ENCODE measurements around the gene LHX4. TPM values are rescaled to one million over a fixed set of nuclear protein-coding genes. Genes with fewer than 3 reads are reported as not detected.
A peak's percentile ranks its signal among the peaks of the same experiment; 100 is the strongest.

LHX4 gene
- total and polyA plus RNA-seq, 2 experiments from 2014 or later, result 0.30 TPM; not detected in 1

DNA sequence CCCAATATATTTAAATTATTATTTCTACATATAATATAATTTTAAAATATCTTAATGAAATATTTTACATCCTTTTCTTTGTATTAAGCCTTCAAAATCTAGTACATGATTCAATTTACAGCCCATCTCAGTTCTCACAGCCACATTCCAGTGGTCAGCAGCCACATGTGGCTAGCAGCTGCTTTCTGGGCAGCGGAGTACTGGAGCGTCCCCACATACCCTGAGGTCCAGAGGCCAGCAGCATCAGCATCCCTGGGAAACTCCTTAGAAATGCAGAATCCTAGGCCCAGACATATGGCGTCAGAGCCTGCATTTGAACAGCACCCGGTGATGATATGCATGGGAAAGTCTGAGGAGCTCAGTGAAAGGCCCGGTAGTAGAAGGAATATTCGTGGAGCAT is 8.6 kb upstream of the LHX4 start:
- Histone ChIP-seq H3K4me1 (ENCODE audit: insufficient read depth) (no peaks in the 10 kb centered on the region), H3K27ac (no peak overlapping the region), H3K36me3 (ENCODE audit: low read depth) (no peaks in the 10 kb centered on the region), H3K9ac (no peak overlapping the region), H2AFZ (no peak overlapping the region), H3F3A (ENCODE audit: insufficient read depth) (no peaks in the 10 kb centered on the region), H3K4me2 (ENCODE audit: unreplicated experiment) (no peak overlapping the region), H3K79me2 (ENCODE audit: insufficient read depth) (no peaks in the 10 kb centered on the region), H3K9me2 (ENCODE audit: insufficient read depth) (no peaks in the 10 kb centered on the region), H4K20me1 (ENCODE audit: insufficient read depth) (no peaks in the 10 kb centered on the region), H3K9me3 (ENCODE audit: low read depth) (no peaks in the 10 kb centered on the region), H3K4me3 (no peak overlapping the region), H3K27me3 (replicated peaks; ENCODE audit: insufficient read depth) (peaks cover 34% of the 10 kb centered on the region)
- DNase-seq, result no peak
- TF ChIP-seq EZH2phosphoT487 (IDR thresholded peaks at IDR 0.05; ENCODE audit: insufficient read depth, low read depth) (no peak), EZH2 (IDR thresholded peaks at IDR 0.05; ENCODE audit: insufficient read depth, poor library complexity, severe bottlenecking) (no peak)
- WGBS, 2 experiments (ENCODE audit: low coverage in 1 of 2, low lambda C conversion rate in 2 of 2, missing lambda C conversion rate in 2 of 2), result 68 to 71% methylated on average over 6 of the region's 6 CpGs
- in situ Hi-C loops (cut with MboI), result no loop called here

DNA sequence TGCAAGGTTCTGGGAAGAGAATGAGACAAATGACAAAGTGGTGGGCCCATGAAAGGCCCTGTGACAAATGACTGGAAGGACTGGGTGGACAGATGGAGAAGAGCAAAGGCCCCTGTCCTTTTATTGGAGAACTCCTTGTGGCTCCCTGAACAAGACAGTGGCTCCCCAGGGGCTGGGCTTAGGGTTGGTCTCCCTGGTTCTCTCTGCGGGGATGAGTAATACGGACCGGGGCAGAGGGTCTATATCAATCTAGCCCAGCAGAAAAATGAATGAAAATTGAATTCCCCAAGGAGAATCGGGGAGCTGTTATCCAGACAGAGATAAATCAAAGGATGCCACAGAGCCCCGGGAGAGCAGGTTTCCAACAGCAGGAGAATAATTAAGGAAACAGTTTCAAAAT is 5.2 kb upstream of the LHX4 start:
- in situ Hi-C loops (cut with MboI), result no loop called here
- no peaks in the 10 kb centered on the region for H4K20me1 ChIP-seq (ENCODE audit: insufficient read depth)
- 82 to 92% methylated on average over 5 of the region's 5 CpGs for WGBS, 2 experiments (ENCODE audit: low coverage in 1 of 2, low lambda C conversion rate in 2 of 2, missing lambda C conversion rate in 2 of 2)
- TF ChIP-seq EZH2phosphoT487 (IDR thresholded peaks at IDR 0.05; ENCODE audit: insufficient read depth, low read depth) (no peak), EZH2 (IDR thresholded peaks at IDR 0.05; ENCODE audit: insufficient read depth, poor library complexity, severe bottlenecking) (no peak)
- H3F3A ChIP-seq (ENCODE audit: insufficient read depth), result 0 out of 2 replicates have a peak, but pooled peaks cover 9% of the 10 kb centered on the region
- H3K9me2 ChIP-seq (ENCODE audit: insufficient read depth), result no peaks in the 10 kb centered on the region
- peaks cover 62% of the 10 kb centered on the region for H3K27me3 ChIP-seq (replicated peaks; ENCODE audit: insufficient read depth)
- no peak overlapping the region for H3K4me3 ChIP-seq
- no peaks in the 10 kb centered on the region for H3K79me2 ChIP-seq (ENCODE audit: insufficient read depth)
- no peak overlapping the region for H2AFZ ChIP-seq
- DNase-seq, result no peak
- H3K36me3 ChIP-seq (ENCODE audit: low read depth), result no peaks in the 10 kb centered on the region
- H3K4me1 ChIP-seq (ENCODE audit: insufficient read depth), result no peaks in the 10 kb centered on the region
- H3K9ac ChIP-seq, result no peak overlapping the region
- H3K27ac ChIP-seq, result no peak overlapping the region
- no peaks in the 10 kb centered on the region for H3K9me3 ChIP-seq (ENCODE audit: low read depth)
- H3K4me2 ChIP-seq (ENCODE audit: unreplicated experiment), result no peak overlapping the region

DNA sequence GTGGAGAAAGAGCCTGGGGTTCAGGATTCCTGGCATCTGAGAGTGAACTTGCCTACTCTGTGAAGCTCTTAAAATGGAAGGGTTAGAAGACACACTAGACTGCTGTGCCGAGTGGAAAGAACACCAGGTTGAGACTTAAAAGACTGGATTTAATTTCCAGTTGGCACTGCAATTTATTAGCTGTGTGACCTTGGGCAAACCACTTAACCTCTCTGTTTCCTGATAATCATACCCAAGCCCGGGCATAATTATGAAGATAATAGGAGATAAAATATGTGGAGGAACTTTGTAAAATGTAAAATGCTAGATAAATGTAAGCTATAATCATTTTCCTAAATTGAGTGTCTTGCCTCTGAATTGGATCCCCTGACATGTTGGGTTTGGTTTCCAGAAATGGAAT is 4.7 kb upstream of the LHX4 start:
- H3K9ac ChIP-seq, result no peak overlapping the region
- H3K4me2 ChIP-seq (ENCODE audit: unreplicated experiment), result no peak overlapping the region
- DNase-seq, result no peak
- H3K9me2 ChIP-seq (ENCODE audit: insufficient read depth), result no peaks in the 10 kb centered on the region
- no peaks in the 10 kb centered on the region for H3K79me2 ChIP-seq (ENCODE audit: insufficient read depth)
- H2AFZ ChIP-seq, result no peak overlapping the region
- H3K9me3 ChIP-seq (ENCODE audit: low read depth), result no peaks in the 10 kb centered on the region
- H3K27me3 ChIP-seq (replicated peaks; ENCODE audit: insufficient read depth), result peaks cover 64% of the 10 kb centered on the region
- no peak overlapping the region for H3K4me3 ChIP-seq
- H3K4me1 ChIP-seq (ENCODE audit: insufficient read depth), result no peaks in the 10 kb centered on the region
- 47 to 57% methylated on average over 2 of the region's 2 CpGs for WGBS, 2 experiments (ENCODE audit: low coverage in 1 of 2, low lambda C conversion rate in 2 of 2, missing lambda C conversion rate in 2 of 2)
- 0 out of 2 replicates have a peak, but pooled peaks cover 9% of the 10 kb centered on the region for H3F3A ChIP-seq (ENCODE audit: insufficient read depth)
- TF ChIP-seq EZH2phosphoT487 (IDR thresholded peaks at IDR 0.05; ENCODE audit: insufficient read depth, low read depth) (no peak), EZH2 (IDR thresholded peaks at IDR 0.05; ENCODE audit: insufficient read depth, poor library complexity, severe bottlenecking) (no peak)
- H3K36me3 ChIP-seq (ENCODE audit: low read depth), result no peaks in the 10 kb centered on the region
- H3K27ac ChIP-seq, result no peak overlapping the region
- in situ Hi-C loops (cut with MboI), result no loop called here
- no peaks in the 10 kb centered on the region for H4K20me1 ChIP-seq (ENCODE audit: insufficient read depth)

DNA sequence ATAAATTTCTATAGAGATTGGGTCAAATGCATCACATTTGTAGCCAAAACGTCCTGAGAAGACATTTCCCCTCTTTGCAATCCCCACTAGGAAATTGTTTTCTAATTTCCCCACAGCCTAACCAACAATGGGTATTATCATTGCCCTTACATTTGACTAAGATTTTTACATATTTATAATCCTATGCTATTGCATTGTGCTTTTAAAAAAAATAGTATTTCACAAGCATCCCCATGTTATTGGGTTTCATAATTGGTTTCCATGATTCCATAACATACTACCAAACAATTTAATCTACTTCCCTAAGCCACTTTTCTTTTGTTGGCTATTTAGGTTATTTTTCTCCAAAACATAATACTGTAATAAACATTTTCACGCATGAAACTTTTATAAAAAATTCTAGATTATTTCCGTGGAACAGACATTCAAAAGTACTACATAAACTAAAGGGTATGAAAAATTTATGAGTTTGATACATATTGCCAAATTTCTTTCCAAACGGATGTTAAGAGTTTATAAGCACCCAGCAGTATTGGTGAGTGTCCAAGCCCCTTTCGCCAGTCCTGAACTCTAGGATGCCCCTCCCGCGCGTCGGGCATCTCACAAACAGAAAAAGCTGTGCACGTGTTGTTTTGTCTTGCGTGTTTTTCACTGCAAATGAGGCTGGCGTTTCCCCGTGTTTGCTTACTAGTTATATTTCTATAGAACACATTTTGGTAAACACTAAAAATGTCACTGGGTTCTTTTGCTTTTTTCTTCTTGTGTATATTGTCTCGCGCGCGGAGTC is 2.0 kb upstream of the LHX4 start:
- Histone ChIP-seq H3K36me3 (ENCODE audit: low read depth) (no peaks in the 10 kb centered on the region), H3K9me3 (ENCODE audit: low read depth) (no peaks in the 10 kb centered on the region), H3K27me3 (replicated peaks; ENCODE audit: insufficient read depth) (peaks cover 84% of the 10 kb centered on the region), H4K20me1 (ENCODE audit: insufficient read depth) (no peaks in the 10 kb centered on the region), H3K4me3 (no peak overlapping the region), H2AFZ (no peak overlapping the region), H3K27ac (no peak overlapping the region), H3K4me1 (ENCODE audit: insufficient read depth) (no peaks in the 10 kb centered on the region), H3K4me2 (ENCODE audit: unreplicated experiment) (no peak overlapping the region), H3K79me2 (ENCODE audit: insufficient read depth) (no peaks in the 10 kb centered on the region), H3F3A (ENCODE audit: insufficient read depth) (0 out of 2 replicates have a peak, but pooled peaks cover 9% of the 10 kb centered on the region), H3K9ac (no peak overlapping the region), H3K9me2 (ENCODE audit: insufficient read depth) (no peaks in the 10 kb centered on the region)
- DNase-seq, result no peak
- in situ Hi-C loops (cut with MboI), result no loop called here
- TF ChIP-seq EZH2phosphoT487 (IDR thresholded peaks at IDR 0.05; ENCODE audit: insufficient read depth, low read depth) (no peak), EZH2 (IDR thresholded peaks at IDR 0.05; ENCODE audit: insufficient read depth, poor library complexity, severe bottlenecking) (peak; percentile 62)
- WGBS, 2 experiments (ENCODE audit: low coverage in 1 of 2, low lambda C conversion rate in 2 of 2, missing lambda C conversion rate in 2 of 2), result 31 to 33% methylated on average over 17 of the region's 17 CpGs
